ENCODE data around the gene COX4I2. TPM values are rescaled to one million over a fixed set of nuclear protein-coding genes. Genes with fewer than 3 reads are reported as not detected.
"Not testable (repeated sequence)": the region's sequence is repeated elsewhere in the genome, so short reads cannot be mapped to it uniquely, and the experiment has no call there.

Gene COX4I2
- not detected for total RNA-seq

- no peak for DNase-seq (ENCODE audit: low spot score)
- no peak for ATAC-seq
These were observed at the start of gene COX4I2 for GRCh38 chr20:31637660-31638059. Gene COX4I2 (plus strand): TSS chr20:31637912. CDS start chr20:31639018, 1,106 bp downstream.

GRCh38 chr20:31590717-31591225, 46.9 kb upstream of the COX4I2 start:
- no peak for DNase-seq (ENCODE audit: low spot score)

GRCh38 chr20:31593221-31594001, 44.3 kb upstream of the COX4I2 start:
- ATAC-seq (peak; percentile 95), DNase-seq (ENCODE audit: low spot score) (peak; percentile 93)

More at GRCh38 chr20:31590717-31591225, 46.9 kb upstream of the COX4I2 start:
- ATAC-seq: no peak

GRCh38 chr20:31594002-31594557, 43.6 kb upstream of the COX4I2 start:
- ATAC-seq (no peak), DNase-seq (ENCODE audit: low spot score) (no peak)

- no peak for DNase-seq (ENCODE audit: low spot score)
- ATAC-seq: no peak
These were observed 42.9 kb upstream of the COX4I2 start for GRCh38 chr20:31594558-31595379.

- ATAC-seq: no peak
- no peak for DNase-seq (ENCODE audit: low spot score)
These were observed 42.4 kb upstream of the COX4I2 start for GRCh38 chr20:31595380-31595653.

GRCh38 chr20:31595654-31596411, 41.9 kb upstream of the COX4I2 start:
- DNase-seq (ENCODE audit: low spot score) (peak; percentile 70), ATAC-seq (peak; percentile 56)

- DNase-seq (ENCODE audit: low spot score); ATAC-seq: not testable (repeated sequence)
These were observed 41.3 kb upstream of the COX4I2 start for GRCh38 chr20:31596412-31596715.

- DNase-seq (ENCODE audit: low spot score): no peak
- no peak for ATAC-seq
These were observed 40.8 kb upstream of the COX4I2 start for GRCh38 chr20:31596831-31597480.

- ATAC-seq: no peak
- no peak for DNase-seq (ENCODE audit: low spot score)
These were observed 40.2 kb upstream of the COX4I2 start for GRCh38 chr20:31597481-31597855.

- DNase-seq (ENCODE audit: low spot score): no peak
- no peak for ATAC-seq
These were observed 35.3 kb upstream of the COX4I2 start for GRCh38 chr20:31602431-31602778.

GRCh38 chr20:31602779-31603441, 34.8 kb upstream of the COX4I2 start:
- ATAC-seq (no peak), DNase-seq (ENCODE audit: low spot score) (no peak)

GRCh38 chr20:31603822-31604566, 33.7 kb upstream of the COX4I2 start:
- ATAC-seq (peak; percentile 57), DNase-seq (ENCODE audit: low spot score) (peak; percentile 95)

GRCh38 chr20:31604567-31605030, 33.1 kb upstream of the COX4I2 start:
- no peak for ATAC-seq
- no peak for DNase-seq (ENCODE audit: low spot score)

GRCh38 chr20:31605031-31605901, 32.4 kb upstream of the COX4I2 start, which contains the start of gene ID1:
Gene ID1 (plus strand): TSS chr20:31605289. CDS start chr20:31605388, 99 bp downstream.
- peak; percentile 76 for ATAC-seq
- peak; percentile 97 for DNase-seq (ENCODE audit: low spot score)

- DNase-seq (ENCODE audit: low spot score) (no peak), ATAC-seq (no peak)
These were observed 31.6 kb upstream of the COX4I2 start for GRCh38 chr20:31605902-31606803.

All from left lobe of liver (tissue), 2 donors.